GM23248 (cell line): Measurements from ENCODE around the gene EMC7.

ENCODE experiments used
- EZH2 ChIP-seq: fragments of 200-600 bp; sonication (generic); IDR thresholded peaks from 2 replicates; pipeline ENCODE4 v1.6.1; 2018; ENCODE audit warnings: antibody characterized with exemption, mild to moderate bottlenecking; ENCODE audit not compliant: insufficient read depth, poor library complexity, severe bottlenecking
- EZH2phosphoT487 ChIP-seq: fragments of 200-600 bp; sonication (generic); IDR thresholded peaks from 2 replicates; pipeline ENCODE4 v1.6.1; 2018; ENCODE audit warnings: antibody characterized with exemption, moderate library complexity, mild to moderate bottlenecking, low read depth; ENCODE audit not compliant: insufficient read depth

- no peak for TF ChIP-seq EZH2
- no peak for TF ChIP-seq EZH2phosphoT487
These were observed 5.7 kb upstream of the EMC7 start for GRCh38 chr15:34107315-34107714.
